Mononuclear cell (primary cell): ENCODE results near the gene TREML4. TPM values are rescaled to one million over a fixed set of nuclear protein-coding genes. Genes with fewer than 3 reads are reported as not detected.
A peak's percentile ranks its signal among the peaks of the same experiment; 100 is the strongest.

Source experiments
- H3K27me3 ChIP-seq: 2 replicates; pipeline ENCODE4 v1.6.0; 2011; ENCODE audit warnings: low read length, control low read depth; ENCODE audit not compliant: insufficient read depth
- H3K4me1 ChIP-seq: 2 replicates; pipeline ENCODE4 v1.5.1; 2011; ENCODE audit warnings: mild to moderate bottlenecking, low read length, control low read depth; ENCODE audit not compliant: insufficient read depth
- H3K4me3 ChIP-seq: 2 replicates; pipeline ENCODE4 v1.5.1; 2011; ENCODE audit warnings: mild to moderate bottlenecking, low read length, moderate library complexity
- H3K9me3 ChIP-seq: 2 replicates; pipeline ENCODE4 v1.5.1; 2011; ENCODE audit warnings: low read depth, mild to moderate bottlenecking, control low read depth, low read length
- total RNA-seq: library from RNA; depleted of rRNA; stranded (reverse); fragments of >200 nt; gene quantifications from one replicate; pipeline ENCODE4 v1.2.3, GENCODE V29; 2012

Gene TREML4
- total RNA-seq, 1 donor = not detected

DNA sequence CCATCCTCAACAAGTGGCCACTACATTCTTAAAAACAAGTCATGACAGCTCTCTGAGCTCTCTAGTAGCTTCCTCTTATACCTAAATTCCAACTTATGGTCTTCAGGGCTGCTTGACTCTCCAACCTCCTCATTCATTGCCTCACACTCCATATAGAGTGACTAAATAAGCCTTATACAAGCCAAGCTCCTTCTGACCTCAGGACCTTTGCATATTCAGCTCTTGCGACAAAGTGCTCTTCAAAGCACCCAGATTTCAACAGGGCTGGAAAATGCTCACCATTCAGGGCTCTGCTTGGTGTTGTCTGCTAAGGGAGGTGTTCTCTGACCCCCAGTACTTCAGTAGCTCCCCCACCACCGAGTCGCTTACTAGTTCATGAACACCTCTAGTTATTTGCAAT lies 30.9 kb upstream of the TREML4 start:
- Histone ChIP-seq H3K27me3 (no peaks in the 10 kb centered on the region), H3K9me3 (no peaks in the 10 kb centered on the region), H3K4me3 (no peak overlapping the region), H3K4me1 (peaks cover 58% of the 10 kb centered on the region)

GRCh38 chr6:41199552-41200246 lies 28.4 kb upstream of the TREML4 start:
- Histone ChIP-seq H3K4me3 (peak overlapping the region; percentile 24), H3K4me1 (peaks cover 70% of the 10 kb centered on the region)

DNA sequence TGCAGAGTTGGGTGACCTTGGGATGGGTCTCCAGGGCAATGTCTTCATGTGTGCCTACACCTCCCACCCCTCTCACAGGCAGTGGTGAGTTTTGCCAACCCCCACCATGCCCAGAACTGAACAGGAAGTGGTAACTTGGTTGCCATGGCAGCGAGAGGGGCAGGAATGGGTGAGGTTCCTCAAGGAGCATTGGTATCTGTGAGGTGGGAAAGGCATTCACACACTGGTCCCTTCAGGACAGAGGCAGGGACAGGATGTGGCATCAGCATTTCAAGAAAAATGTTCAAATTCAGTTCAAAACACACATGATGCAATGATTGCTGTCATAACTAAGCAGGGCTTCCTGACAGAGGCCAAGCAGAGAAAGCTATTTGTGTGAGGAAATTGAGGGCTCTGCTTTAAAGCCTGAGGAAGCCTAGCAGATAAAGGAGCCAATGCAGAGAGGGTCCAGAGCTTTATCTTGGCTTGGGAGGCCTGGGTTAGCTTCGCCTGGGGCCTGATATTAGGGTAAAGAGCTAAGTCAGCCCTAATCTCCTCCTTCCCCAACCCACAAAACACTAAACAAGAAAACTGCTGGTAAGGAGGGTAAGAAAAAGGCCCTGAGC lies 27.8 kb upstream of the TREML4 start:
- Histone ChIP-seq H3K27me3 (no peaks in the 10 kb centered on the region), H3K9me3 (no peaks in the 10 kb centered on the region), H3K4me1 (peaks cover 67% of the 10 kb centered on the region), H3K4me3 (peak overlapping the region; percentile 24)

More at GRCh38 chr6:41199552-41200246, 28.4 kb upstream of the TREML4 start:
- Histone ChIP-seq H3K9me3 (no peaks in the 10 kb centered on the region), H3K27me3 (no peaks in the 10 kb centered on the region)

GRCh38 chr6:41200901-41201763 lies 27.0 kb upstream of the TREML4 start, which contains the start of gene TREML2:
Gene TREML2 (minus strand): TSS chr6:41201149. CDS start chr6:41201008, 141 bp downstream.
- H3K4me1 ChIP-seq = peaks cover 63% of the 10 kb centered on the region
- no peaks in the 10 kb centered on the region for H3K27me3 ChIP-seq
- peak within 1 kb of the TSS; percentile 24 for H3K4me3 ChIP-seq
- H3K9me3 ChIP-seq = no peaks in the 10 kb centered on the region

DNA sequence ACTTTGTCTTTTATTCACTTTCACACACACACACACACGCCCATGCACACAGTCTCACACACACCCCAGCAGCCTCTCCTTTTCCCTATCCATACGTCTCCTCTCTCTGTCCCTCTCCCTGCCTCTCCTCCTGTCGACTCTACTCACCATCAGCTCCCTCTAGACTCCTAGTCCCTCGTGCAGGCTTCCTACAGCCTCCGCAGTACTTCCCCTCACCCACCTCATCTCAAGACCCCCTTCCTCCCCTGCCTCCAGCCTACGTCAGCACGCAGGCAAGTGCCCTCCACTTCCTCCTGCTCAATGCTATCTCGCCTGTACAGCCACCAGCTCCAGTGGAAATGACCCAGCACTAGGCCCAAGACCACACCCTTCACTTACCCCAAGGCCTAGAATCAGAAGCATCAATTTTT lies 26.4 kb upstream of the TREML4 start:
- Histone ChIP-seq H3K4me1 (peaks cover 61% of the 10 kb centered on the region), H3K9me3 (no peaks in the 10 kb centered on the region), H3K27me3 (no peaks in the 10 kb centered on the region), H3K4me3 (no peak overlapping the region)

DNA sequence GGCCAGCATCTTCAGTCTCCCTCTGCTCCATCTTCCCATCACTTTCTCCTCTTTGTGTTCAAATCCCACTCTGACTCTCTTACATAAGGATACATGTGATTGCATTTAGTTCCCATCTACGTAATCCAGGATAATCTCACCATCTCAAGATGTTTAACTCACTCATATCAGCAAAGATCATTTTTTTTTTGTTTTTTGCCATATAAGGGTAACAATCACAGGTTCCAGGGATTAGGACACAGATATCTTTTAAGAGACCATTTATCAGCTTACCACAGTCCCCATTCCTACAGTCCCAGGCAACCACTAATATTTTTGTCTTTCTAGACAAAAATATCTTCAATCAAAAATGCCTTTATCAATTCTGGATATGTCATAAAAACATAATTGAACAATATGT lies 24.0 kb upstream of the TREML4 start:
- H3K9me3 ChIP-seq = no peaks in the 10 kb centered on the region
- peaks cover 48% of the 10 kb centered on the region for H3K4me1 ChIP-seq
- no peaks in the 10 kb centered on the region for H3K27me3 ChIP-seq
- H3K4me3 ChIP-seq = no peak overlapping the region

DNA sequence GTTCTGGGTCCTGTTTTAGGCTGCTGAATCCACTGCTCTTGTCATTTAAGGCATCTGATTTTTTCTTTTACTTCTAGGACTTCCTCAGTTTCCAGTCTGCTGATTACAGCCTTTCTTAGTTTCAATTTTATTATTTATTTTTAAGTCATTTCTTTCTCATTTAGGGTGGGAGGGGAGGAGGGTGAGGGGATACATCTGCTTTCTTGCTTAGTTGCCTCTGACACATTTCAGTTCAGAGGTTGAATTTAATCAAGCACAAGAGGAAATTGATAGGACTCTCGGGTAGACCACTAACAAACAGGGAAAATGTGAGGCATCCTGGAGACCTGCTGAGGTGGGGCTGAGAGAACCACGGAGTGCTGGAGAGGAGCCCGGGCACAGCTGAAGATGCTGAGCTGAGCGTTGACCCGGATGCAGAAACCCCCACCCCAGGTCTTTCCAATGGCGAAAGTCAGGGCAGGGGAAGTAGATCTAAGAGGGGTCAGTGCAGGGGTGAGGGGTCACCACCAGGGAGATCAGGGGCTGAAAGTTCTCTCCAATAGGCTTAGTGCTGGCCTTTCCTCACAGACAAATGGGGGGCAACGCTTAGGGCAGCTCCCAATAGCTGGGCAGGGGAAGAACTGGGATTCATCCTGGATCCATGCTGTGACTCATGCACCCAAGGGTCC lies 19.6 kb upstream of the TREML4 start:
- H3K27me3 ChIP-seq = no peaks in the 10 kb centered on the region
- H3K4me3 ChIP-seq = no peak overlapping the region
- no peaks in the 10 kb centered on the region for H3K9me3 ChIP-seq
- peaks cover 16% of the 10 kb centered on the region for H3K4me1 ChIP-seq

DNA sequence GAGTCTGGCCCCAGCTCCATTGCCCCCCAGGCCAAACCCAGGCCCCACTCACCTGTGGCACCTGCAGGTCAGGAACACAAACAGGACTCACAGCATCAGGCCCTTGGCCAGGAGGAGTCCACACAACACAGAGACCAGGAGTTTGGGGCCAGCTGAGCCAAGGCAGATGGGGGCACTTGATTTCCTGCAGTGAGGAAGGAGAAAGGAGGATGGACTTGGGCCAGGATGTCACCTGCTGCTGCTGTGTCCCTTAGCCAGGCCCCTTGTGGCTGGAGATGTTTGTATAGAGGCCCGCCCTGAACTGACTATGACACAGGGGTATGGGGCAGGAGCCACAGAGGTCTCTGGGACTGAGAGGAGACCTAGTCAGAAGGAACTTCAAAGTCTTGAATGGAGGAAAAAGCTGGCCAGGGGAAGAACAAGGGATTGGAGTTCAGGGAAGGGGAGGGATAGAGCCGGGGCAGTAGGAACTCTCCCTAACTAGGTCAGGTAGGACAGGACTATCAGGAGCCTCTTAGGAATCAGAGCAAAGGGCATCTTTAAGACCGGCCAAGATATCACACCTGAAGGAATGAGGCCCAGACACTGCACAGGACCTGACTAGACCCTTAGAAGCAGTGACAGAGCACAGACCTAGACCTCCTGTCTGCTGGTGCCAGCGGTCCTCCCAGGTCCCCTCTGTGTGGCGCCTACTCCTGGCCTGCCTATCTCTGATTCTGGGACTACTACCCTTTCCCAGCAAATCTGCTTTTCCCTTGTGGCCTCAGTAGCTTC lies 18.4 kb upstream of the TREML4 start:
- Histone ChIP-seq H3K4me1 (peaks cover 16% of the 10 kb centered on the region), H3K9me3 (peaks cover 6% of the 10 kb centered on the region), H3K27me3 (no peaks in the 10 kb centered on the region), H3K4me3 (no peak overlapping the region)

DNA sequence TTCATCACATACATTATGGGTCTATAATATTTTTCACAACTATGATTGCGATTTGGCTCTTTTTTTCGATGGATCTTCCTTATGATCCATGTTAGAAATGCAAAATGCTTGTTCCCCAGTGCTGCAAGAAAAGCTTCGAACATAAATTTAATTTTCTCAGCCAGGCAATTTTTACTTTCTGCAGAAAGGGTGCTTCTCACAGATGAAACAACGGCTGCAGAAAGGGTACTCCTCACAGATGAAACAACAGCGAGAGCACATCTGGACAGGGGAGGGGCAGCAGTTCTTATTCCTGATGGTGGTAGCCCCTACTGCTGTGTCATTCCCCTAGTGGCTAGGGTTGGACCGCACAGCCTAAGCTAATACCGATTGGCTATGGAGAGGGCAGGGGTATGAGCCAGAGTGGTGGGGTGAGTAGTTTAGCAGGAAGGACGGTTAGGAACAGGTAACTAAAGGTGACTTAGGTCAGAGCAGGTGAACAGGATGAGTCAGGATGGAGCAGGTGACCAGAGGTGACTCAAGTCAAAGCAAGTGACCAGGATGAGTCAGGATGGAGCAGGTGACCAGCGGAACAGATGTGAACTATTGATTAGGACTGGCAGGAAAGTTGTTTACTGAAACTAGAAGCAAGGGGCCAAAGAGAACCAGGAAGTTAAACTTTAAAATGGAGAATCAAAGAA lies 13.4 kb upstream of the TREML4 start:
- peaks cover 8% of the 10 kb centered on the region for H3K9me3 ChIP-seq
- H3K4me3 ChIP-seq = no peak overlapping the region
- H3K27me3 ChIP-seq = no peaks in the 10 kb centered on the region
- peaks cover 5% of the 10 kb centered on the region for H3K4me1 ChIP-seq

- no peaks in the 10 kb centered on the region for H3K4me1 ChIP-seq
- H3K4me3 ChIP-seq = no peak overlapping the region
- no peaks in the 10 kb centered on the region for H3K27me3 ChIP-seq
- peaks cover 19% of the 10 kb centered on the region for H3K9me3 ChIP-seq
These were observed 12.4 kb upstream of the TREML4 start for GRCh38 chr6:41215777-41216176.

- Histone ChIP-seq H3K4me3 (no peak overlapping the region), H3K27me3 (no peaks in the 10 kb centered on the region), H3K9me3 (peaks cover 20% of the 10 kb centered on the region), H3K4me1 (no peaks in the 10 kb centered on the region)
These were observed 11.5 kb upstream of the TREML4 start for GRCh38 chr6:41216616-41217015.

- peaks cover 20% of the 10 kb centered on the region for H3K4me1 ChIP-seq
- peaks cover 14% of the 10 kb centered on the region for H3K9me3 ChIP-seq
- H3K27me3 ChIP-seq = no peaks in the 10 kb centered on the region
- no peak overlapping the region for H3K4me3 ChIP-seq
These were observed 6.1 kb upstream of the TREML4 start for GRCh38 chr6:41222045-41222444.

DNA sequence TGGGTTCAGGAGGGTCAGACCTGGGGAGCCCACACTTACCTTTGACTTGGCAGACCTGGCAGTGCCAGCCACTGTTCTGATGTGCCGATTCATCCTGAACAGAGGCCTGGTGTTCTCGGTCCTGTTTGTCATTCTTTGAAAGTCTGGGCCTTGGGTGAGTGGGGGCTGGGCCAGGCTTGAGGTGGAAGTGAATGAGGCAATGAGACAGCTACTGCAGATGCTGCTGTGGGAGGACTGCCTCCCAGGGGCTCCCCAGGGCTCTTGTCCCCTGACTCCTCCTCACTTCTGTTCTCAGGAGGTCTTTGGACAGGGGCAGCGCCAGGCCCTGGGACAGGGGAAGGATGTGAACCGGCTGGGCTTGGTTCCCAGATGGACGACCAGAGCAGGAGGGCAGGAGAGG lies 5.6 kb upstream of the TREML4 start:
- Histone ChIP-seq H3K4me1 (peaks cover 24% of the 10 kb centered on the region), H3K27me3 (no peaks in the 10 kb centered on the region), H3K9me3 (peaks cover 14% of the 10 kb centered on the region), H3K4me3 (no peak overlapping the region)

DNA sequence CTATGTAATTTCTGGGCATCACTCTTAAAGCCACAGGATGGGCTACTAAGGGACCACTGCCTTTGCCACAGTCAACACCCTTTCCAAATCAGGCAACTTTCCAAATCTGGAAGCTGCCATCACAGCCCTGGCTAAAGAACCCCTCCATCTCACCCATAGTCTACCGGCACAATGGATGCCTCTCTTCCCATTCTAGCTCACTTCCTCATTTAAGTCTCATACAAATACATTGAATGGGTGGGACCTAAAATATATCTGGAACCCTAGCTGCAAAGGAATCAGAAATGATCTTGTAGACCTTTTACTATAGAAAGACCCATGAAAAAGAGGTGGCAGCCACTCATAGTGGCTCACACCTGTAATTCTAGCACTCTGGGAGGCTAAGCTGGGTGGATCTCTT lies 3.3 kb upstream of the TREML4 start:
- H3K4me3 ChIP-seq = no peak overlapping the region
- H3K4me1 ChIP-seq = peaks cover 45% of the 10 kb centered on the region
- H3K9me3 ChIP-seq = peaks cover 11% of the 10 kb centered on the region
- H3K27me3 ChIP-seq = no peaks in the 10 kb centered on the region
